K562 (cell line): ENCODE results near the gene RBM17. TPM values are rescaled to one million over a fixed set of nuclear protein-coding genes. Genes with fewer than 3 reads are reported as not detected.

Experiments
- ATAC-seq: fragments of 200-7000 bp; cut with Tn5 transposase; 3 replicates; pipeline ENCODE4 v1.9.1; 2020; ENCODE audit warnings: moderate library complexity
- BruUV-seq: library from RNA; stranded (reverse); fragments of 400-500 nt; replicated peaks from 2 replicates; lab custom pipeline; 2021; lab: Mats Ljungman, UMichigan
- CTCF ChIA-PET: fragments of 300-600 bp; formaldehyde crosslinking; extraction: SDS; loops from one replicate; lab custom pipeline; 2021; ENCODE audit warnings: low intra/inter-chr PET ratio; lab: Yijun Ruan, JAX
- POLR2A ChIA-PET: fragments of 300-600, 350-650 bp; sonication (Branson Sonifier 250); formaldehyde crosslinking; extraction: SDS; loops from one replicate; lab custom pipeline; 2021; ENCODE audit warnings: antibody characterized with exemption, inconsistent platforms; lab: Yijun Ruan, JAX
- DNase-seq, 4 experiments: peaks; one replicate each; pipeline versions ENCODE4 v3.0.0 to v3.0.0-alpha.2; 2011 to 2018; ENCODE audit warnings: low spot score in 3 of 4, mixed read lengths in 3 of 4; ENCODE audit errors: extremely low read depth in 1 of 4
- FAIRE-seq: peaks from 2 replicates; lab custom pipeline; 2011; peaks lifted over from hg19 to GRCh38; lab: Jason Lieb, UNC
- H2AFZ ChIP-seq: 2 replicates; pipeline ENCODE4 v1.6.0; 2011; ENCODE audit warnings: low read depth, low read length, control low read depth, inconsistent platforms
- H3K27ac ChIP-seq: fragments of 200-600 bp; 3 replicates; pipeline ENCODE4 v1.8.0; 2011; ENCODE audit warnings: low read depth, mild to moderate bottlenecking, control low read depth, inconsistent platforms, low read length, moderate library complexity, mixed read lengths; ENCODE audit errors: extremely low read depth
- H3K27me3 ChIP-seq, 2 experiments: fragments of 300-600 bp in 1 of 2; 2 replicates in 1 of 2; 3 replicates in 1 of 2; pipeline versions ENCODE4 v1.6.0 to v1.8.0; 2011; ENCODE audit warnings: inconsistent platforms in 2 of 2, low read length in 2 of 2, mild to moderate bottlenecking in 1 of 2, mixed read lengths in 1 of 2, moderate library complexity in 1 of 2; ENCODE audit not compliant: control insufficient read depth in 2 of 2, insufficient read depth in 2 of 2
- H3K36me3 ChIP-seq: fragments of 300-600 bp; 3 replicates; pipeline ENCODE4 v1.8.0; 2011; ENCODE audit warnings: mild to moderate bottlenecking, low read length, inconsistent platforms; ENCODE audit not compliant: control insufficient read depth, insufficient read depth
- H3K4me1 ChIP-seq, 2 experiments: fragments of 200-600 bp in 1 of 2; replicated peaks in 1 of 2; 2 replicates in 1 of 2; 3 replicates in 1 of 2; pipeline versions ENCODE4 v1.5.1 to v1.8.0; 2011; ENCODE audit warnings: inconsistent platforms in 2 of 2, low read length in 2 of 2, mild to moderate bottlenecking in 1 of 2, mixed read lengths in 1 of 2, moderate library complexity in 1 of 2; ENCODE audit not compliant: control insufficient read depth in 2 of 2, insufficient read depth in 2 of 2
- H3K4me2 ChIP-seq: 2 replicates; pipeline ENCODE4 v1.6.1; 2011; ENCODE audit warnings: low read length, control low read depth, inconsistent platforms, mixed read lengths; ENCODE audit not compliant: insufficient read depth
- H3K4me3 ChIP-seq: fragments of 200-600 bp; sonication (generic), shearing (Covaris generic); 2 replicates; pipeline ENCODE4 v1.5.1; 2016; ENCODE audit warnings: control low read depth, inconsistent platforms
- H3K79me2 ChIP-seq: fragments of 200-600 bp; 3 replicates; pipeline ENCODE4 v1.8.0; 2011; ENCODE audit warnings: low read length, inconsistent platforms; ENCODE audit not compliant: control insufficient read depth, insufficient read depth
- H3K9ac ChIP-seq, 2 experiments: 2 replicates each; pipeline versions ENCODE4 v1.6.0 to v1.6.1; 2011; ENCODE audit warnings: low read depth in 2 of 2, low read length in 2 of 2, control low read depth in 1 of 2, inconsistent platforms in 1 of 2, mild to moderate bottlenecking in 1 of 2, mixed read lengths in 1 of 2; ENCODE audit not compliant: insufficient read depth in 1 of 2
- H3K9me1 ChIP-seq: one replicate; pipeline ENCODE4 v1.6.0; 2011; ENCODE audit warnings: inconsistent platforms, mild to moderate bottlenecking, low read length, moderate library complexity; ENCODE audit not compliant: control insufficient read depth, insufficient read depth
- H3K9me3 ChIP-seq: replicated peaks from 2 replicates; pipeline ENCODE4 v1.5.1; 2011; ENCODE audit warnings: low read depth, low read length, inconsistent platforms; ENCODE audit not compliant: control insufficient read depth, insufficient read depth
- H4K20me1 ChIP-seq: replicated peaks from 2 replicates; pipeline ENCODE4 v1.6.1; 2011; ENCODE audit warnings: low read length, inconsistent platforms, mixed read lengths; ENCODE audit not compliant: control insufficient read depth, insufficient read depth
- ARID4B ChIP-seq: sonication (generic); formaldehyde crosslinking; IDR thresholded peaks from 2 replicates; pipeline ENCODE4 v1.8.0; 2022; ENCODE audit warnings: mild to moderate bottlenecking, missing genetic modification reagents
- CREB1 ChIP-seq, 2 experiments: sonication (generic) in 1 of 2; formaldehyde crosslinking in 1 of 2; IDR thresholded peaks; 2 replicates each; pipeline versions ENCODE4 v1.6.1 to v1.8.0; 2012 to 2022; ENCODE audit warnings: inconsistent platforms in 1 of 2, mild to moderate bottlenecking in 1 of 2, missing genetic modification reagents in 1 of 2, moderate library complexity in 1 of 2
- MLX ChIP-seq, 2 experiments: fragments of 450-650 bp in 1 of 2; sonication (generic) in 1 of 2; formaldehyde crosslinking; conservative IDR thresholded peaks; 2 replicates each; pipeline versions ENCODE4 v1.4.0 to v1.8.1; 2020 to 2022; ENCODE audit warnings: mild to moderate bottlenecking in 1 of 2, missing genetic modification reagents in 1 of 2
- NFIX ChIP-seq: fragments of 250-450 bp; sonication (Bioruptor Pico); IDR thresholded peaks from 2 replicates; pipeline ENCODE4 v1.4.0; 2020; ENCODE audit warnings: low read depth, mild to moderate bottlenecking, moderate library complexity
- RBBP5 ChIP-seq: fragments of 200-600 bp; sonication (generic); IDR thresholded peaks from 2 replicates; pipeline ENCODE4 v1.6.1; 2012; ENCODE audit warnings: borderline replicate concordance, mild to moderate bottlenecking, low read length, control low read depth, inconsistent platforms; ENCODE audit not compliant: insufficient read depth, poor library complexity, severe bottlenecking
- SP1 ChIP-seq: sonication (generic); formaldehyde crosslinking; IDR thresholded peaks from 2 replicates; pipeline ENCODE4 v1.8.1; 2022; ENCODE audit warnings: mild to moderate bottlenecking, missing genetic modification reagents
- ZBTB11 ChIP-seq, 3 experiments: fragments of 200-800 bp in 1 of 3; fragments of 250-450 bp in 1 of 3; fragments of 450-650 bp in 1 of 3; sonication (Bioruptor Pico) in 1 of 3; sonication (Bioruptor generic) in 1 of 3; formaldehyde crosslinking in 1 of 3; IDR thresholded peaks; 2 replicates each; pipeline versions ENCODE4 v1.6.1 to v1.8.0; 2016 to 2022; ENCODE audit warnings: mild to moderate bottlenecking in 2 of 3, missing genetic modification characterization in 2 of 3, missing compliant biosample characterization in 1 of 3, moderate library complexity in 1 of 3
- ZKSCAN3 ChIP-seq: fragments of 250-450 bp; sonication (Bioruptor Pico); IDR thresholded peaks from 2 replicates; pipeline ENCODE4 v1.4.0; 2020
- ZNF175 ChIP-seq: fragments of 200-800 bp; sonication (Bioruptor generic); IDR thresholded peaks from 2 replicates; pipeline ENCODE4 v1.6.1; 2016; ENCODE audit warnings: low read depth, mild to moderate bottlenecking, missing genetic modification characterization, missing compliant biosample characterization
- WGBS: fragments of 100-300 bp; shearing (Covaris generic); methylation state at CpG from one replicate; pipeline ENCODE4 v1.1.6; 2016; ENCODE audit warnings: low coverage, mixed read lengths; ENCODE audit not compliant: insufficient coverage; ENCODE audit errors: missing lambda C conversion rate; 5-methylcytosine and 5-hydroxymethylcytosine counted together
- in situ Hi-C: fragments of 300-500 bp; cut with MboI; formaldehyde crosslinking; loops from 4 replicates; pipeline ENCODE4 v1.15.0; 2018; ENCODE audit warnings: inconsistent platforms, mixed read lengths
- intact Hi-C: fragments of 100-400 bp; cut with micrococcal nuclease; formaldehyde crosslinking; loops from 2 replicates; pipeline ENCODE4 v1.14.2; 2022
- polyA plus RNA-seq, 8 experiments: library from polyadenylated mRNA; depleted of rRNA in 4 of 8; stranded (reverse) in 5 of 8; unstranded in 3 of 8; fragments of >200 nt; fragmentation: Nextera tagmentation in 2 of 8; fragmentation: Illumina TruSeq in 1 of 8; extraction: Ambion mirVana in 2 of 8; extraction: Trizol in 1 of 8; gene quantifications; 2 replicates each; pipeline versions ENCODE4 v1.2.1 to v1.2.3, GENCODE V29; 2011 to 2014; ENCODE audit warnings: inconsistent platforms in 1 of 8, missing spikeins in 1 of 8
- total RNA-seq, 7 experiments: library from RNA; depleted of rRNA in 6 of 7; stranded (reverse); fragments of >200 nt in 6 of 7; fragmentation: Illumina TruSeq in 2 of 7; extraction: Trizol in 2 of 7; gene quantifications; 2 replicates each; pipeline versions ENCODE4 v1.2.1 to v1.2.3, GENCODE V29; 2011 to 2021; ENCODE audit warnings: low replicate concordance in 1 of 7

RBM17 gene
- total and polyA plus RNA-seq, 9 of the 15 experiments (the other 6 are each of a cell fraction or from before 2014, with no cell fraction given): 23.6 to 217 (median 124) TPM

- H3K9me1 ChIP-seq: no peaks in the 10 kb centered on the region
- POLR2A ChIA-PET: interaction anchor here (0.5 to 0.7 kb wide), 4 partner anchors 20 to 397 kb away, joined by 3 to 5 read pairs (median 3); no protein-coding TSS in a partner anchor
- peaks cover 22% of the 10 kb centered on the region for H4K20me1 ChIP-seq
- peak overlapping the region; percentile 89 for H3K27ac ChIP-seq
- ATAC-seq (peak; percentile 42), DNase-seq (peak in 1 of 4 experiments; percentile 34), FAIRE-seq (no peak)
- H3K9me3 ChIP-seq: no peaks in the 10 kb centered on the region
- peak overlapping the region; percentile 95 for H3K4me2 ChIP-seq
- peaks cover 26% of the 10 kb centered on the region; the same call in 2 of the 3 replicates for H3K36me3 ChIP-seq
- peak overlapping the region; percentile 89 to 99 for H3K9ac ChIP-seq
- peaks cover 16 to 23% of the 10 kb centered on the region in 2 experiments; a peak in 4 of 5 replicates for H3K4me1 ChIP-seq
- in situ Hi-C loops: loop anchor here (5.0 kb wide), 1 partner anchor 142 kb away; no protein-coding TSS in a partner anchor
- CTCF ChIA-PET: interaction anchor here (0.6 to 6.0 kb wide), 9 partner anchors 45 to 276 kb away, joined by 3 to 47 read pairs (median 6); partner anchors contain the start of genes GDI2 and PFKFB3
- BruUV-seq: TSS peak; percentile 53
- peak overlapping the region; percentile 58 for H2AFZ ChIP-seq
- H3K79me2 ChIP-seq: peaks cover 58% of the 10 kb centered on the region
- H3K4me3 ChIP-seq: peak overlapping the region; percentile 98
- intact Hi-C loops: loop anchor here (5.0 to 10.0 kb wide), 3 partner anchors 73 to 313 kb away; no protein-coding TSS in a partner anchor
- H3K27me3 ChIP-seq: no peaks in the 10 kb centered on the region
- WGBS: under 1% methylated on average over 45 of the region's 53 CpGs
- TF ChIP-seq ZBTB11 (CRISPR knock-in tag; IDR thresholded peaks at IDR 0.05) (peak in 1 of 3 experiments; percentile 50; a peak in 1 of 6 replicates), MLX (CRISPR knock-in tag; conservative IDR thresholded peaks at IDR 0.05) (no peak), RBBP5 (peak; percentile 73), NFIX (no peak), CREB1 (IDR thresholded peaks at IDR 0.05) (no peak), CREB1 (CRISPR knock-in tag; IDR thresholded peaks at IDR 0.05) (no peak), ARID4B (CRISPR knock-in tag) (0 out of 2 replicates have a peak, but pooled peaks have one; percentile 7), ZKSCAN3 (no peak), SP1 (CRISPR knock-in tag) (peak; percentile 44; the same call in 1 of the 2 replicates), ZNF175 (CRISPR knock-in tag) (no peak)
These were observed 743 bp downstream of the RBM17 start for GRCh38 chr10:6089334-6090219.
